GM10248 (cell line): ENCODE results near the gene ELP6.
"Not testable (repeated sequence)": the region's sequence is repeated elsewhere in the genome, so short reads cannot be mapped to it uniquely, and the experiment has no call there.

Experiments used
- CTCF ChIA-PET: fragments of 300-600 bp; sonication (Branson Sonifier 250); formaldehyde crosslinking; extraction: SDS; loops from one replicate; lab custom pipeline; 2021; ENCODE audit warnings: antibody characterized with exemption; lab: Yijun Ruan, JAX
- POLR2A ChIA-PET: fragments of 350-650 bp; sonication (Branson Sonifier 250); formaldehyde crosslinking; extraction: SDS; loops from one replicate; lab custom pipeline; 2020; ENCODE audit warnings: antibody characterized with exemption; lab: Yijun Ruan, JAX
- DNase-seq: peaks from one replicate; pipeline ENCODE4 v3.0.0; 2012; ENCODE audit errors: extremely low spot score
- CTCF ChIP-seq: IDR thresholded peaks from 2 replicates; pipeline ENCODE4 v1.5.1; 2012; ENCODE audit warnings: mild to moderate bottlenecking, low read depth; ENCODE audit errors: extremely low read depth, missing control alignments, control extremely low read depth

The ELP6 gene

GRCh38 chr3:47473391-47473790, 40.1 kb downstream of the ELP6 start:
- ChIA-PET CTCF (interaction anchor here (1.1 to 1.9 kb wide), 3 partner anchors 8 to 52 kb away, joined by 3 to 9 read pairs (median 3); no protein-coding TSS in a partner anchor), POLR2A (interaction anchor here (0.9 kb wide), 1 partner anchor 11 kb away, joined by 3 read pairs; no protein-coding TSS in a partner anchor)
- no peak for TF ChIP-seq CTCF
- DNase-seq: no peak

GRCh38 chr3:47469616-47470015, 43.9 kb downstream of the ELP6 start:
- DNase-seq: no peak
- CTCF ChIA-PET: interaction anchor here (0.8 kb wide), 1 partner anchor 12 kb away, joined by 3 read pairs; no protein-coding TSS in a partner anchor
- POLR2A ChIA-PET: no interaction called here
- no peak for TF ChIP-seq CTCF

- CTCF ChIA-PET, DNase-seq, POLR2A ChIA-PET: not testable (repeated sequence)
These were observed 45.2 kb downstream of the ELP6 start for GRCh38 chr3:47468315-47468714.

GRCh38 chr3:47464588-47464987, 48.9 kb downstream of the ELP6 start:
- no peak for DNase-seq
- no peak for TF ChIP-seq CTCF
- ChIA-PET CTCF (interaction anchor here (1.3 to 3.2 kb wide), 3 partner anchors 9 to 43 kb away, joined by 3 to 10 read pairs (median 7); partner anchors contain the start of gene SCAP), POLR2A (no interaction called here)

- POLR2A ChIA-PET: interaction anchor here (1.2 kb wide), 1 partner anchor 16 kb away, joined by 3 read pairs; the partner anchor contains the start of gene SCAP
These were observed 53.9 kb downstream of the ELP6 start for GRCh38 chr3:47459534-47460085.

GRCh38 chr3:47456984-47457383, 56.5 kb downstream of the ELP6 start:
- no peak for DNase-seq
- no peak for TF ChIP-seq CTCF
- POLR2A ChIA-PET: no interaction called here
- CTCF ChIA-PET: interaction anchor here (0.8 to 2.7 kb wide), 6 partner anchors 9 to 35 kb away, joined by 3 to 14 read pairs (median 5); partner anchors contain the start of gene SCAP

More at GRCh38 chr3:47459534-47460085, 53.9 kb downstream of the ELP6 start:
- not testable (repeated sequence) for DNase-seq
- CTCF ChIA-PET: interaction anchor here (0.9 to 1.9 kb wide), 3 partner anchors 16 to 38 kb away, joined by 3 to 6 read pairs (median 3); partner anchors contain the start of gene SCAP

GRCh38 chr3:47455806-47456452, 57.6 kb downstream of the ELP6 start:
- ChIA-PET POLR2A (no interaction called here), CTCF (interaction anchor here (0.8 to 2.4 kb wide), 2 partner anchors 10 to 21 kb away, joined by 3 to 6 read pairs; no protein-coding TSS in a partner anchor)
- DNase-seq: no peak
- TF ChIP-seq CTCF: no peak
